HG03460 (cell line): ENCODE results near the gene DCDC2.
"Not testable (repeated sequence)": the region's sequence is repeated elsewhere in the genome, so short reads cannot be mapped to it uniquely, and the experiment has no call there.

Source experiments
- ATAC-seq: cut with Tn5 transposase; IDR thresholded peaks from one replicate; pipeline ENCODE4 v1.9.1; 2021; ENCODE audit not compliant: unreplicated experiment

Gene DCDC2

GRCh38 chr6:24329022-24329421, 28.8 kb downstream of the DCDC2 start:
- ATAC-seq: no peak

GRCh38 chr6:24327756-24328155, 30.1 kb downstream of the DCDC2 start:
- no peak for ATAC-seq

- ATAC-seq: no peak
Observed at GRCh38 chr6:24325978-24326377, 31.9 kb downstream of the DCDC2 start.

- no peak for ATAC-seq
Observed at GRCh38 chr6:24324617-24325016, 33.2 kb downstream of the DCDC2 start.

- no peak for ATAC-seq
Observed at GRCh38 chr6:24323632-24324337, 34.1 kb downstream of the DCDC2 start.

- no peak for ATAC-seq
Observed at GRCh38 chr6:24322924-24323323, 34.9 kb downstream of the DCDC2 start.

GRCh38 chr6:24322446-24322845, 35.4 kb downstream of the DCDC2 start:
- ATAC-seq: not testable (repeated sequence)

GRCh38 chr6:24321538-24322162, 36.2 kb downstream of the DCDC2 start:
- no peak for ATAC-seq

- ATAC-seq: no peak
Observed at GRCh38 chr6:24313251-24314141, 44.4 kb downstream of the DCDC2 start.

GRCh38 chr6:24311775-24312174, 46.1 kb downstream of the DCDC2 start:
- ATAC-seq: not testable (repeated sequence)

GRCh38 chr6:24307881-24308280, 50.0 kb downstream of the DCDC2 start:
- ATAC-seq: no peak

GRCh38 chr6:24306936-24307335, 50.9 kb downstream of the DCDC2 start:
- no peak for ATAC-seq

GRCh38 chr6:24306038-24306437, 51.8 kb downstream of the DCDC2 start:
- ATAC-seq: no peak

GRCh38 chr6:24296944-24297343, 60.9 kb downstream of the DCDC2 start:
- ATAC-seq: no peak

- not testable (repeated sequence) for ATAC-seq
Observed at GRCh38 chr6:24293852-24294251, 64.0 kb downstream of the DCDC2 start.

- no peak for ATAC-seq
Observed at GRCh38 chr6:24287239-24287638, 70.6 kb downstream of the DCDC2 start.

GRCh38 chr6:24284006-24284405, 73.9 kb downstream of the DCDC2 start:
- no peak for ATAC-seq

- ATAC-seq: peak; percentile 78
Observed at GRCh38 chr6:24283043-24283985, 74.5 kb downstream of the DCDC2 start.

- ATAC-seq: no peak
Observed at GRCh38 chr6:24274441-24275083, 83.3 kb downstream of the DCDC2 start.
